ENCODE measurements around the gene AKAP6.

Gene AKAP6

DNA sequence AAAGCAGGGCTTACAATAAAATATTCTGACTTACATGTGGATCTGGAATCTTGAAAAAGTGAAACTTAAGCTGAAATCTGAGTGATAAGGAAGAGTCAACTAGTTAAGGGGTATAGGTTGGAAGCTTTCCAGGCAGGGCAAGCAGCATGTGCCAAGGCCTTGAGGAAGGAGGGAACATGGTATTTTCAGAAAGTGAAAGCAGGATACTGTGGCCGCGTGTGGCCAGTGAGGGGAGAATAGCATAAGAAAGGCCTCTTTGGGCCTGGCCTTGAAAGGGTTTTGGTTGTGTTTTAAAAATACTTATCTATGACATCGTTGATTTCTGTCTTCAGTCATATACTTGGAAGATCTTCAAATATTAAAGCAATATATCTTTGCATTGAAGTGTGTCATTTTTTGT, 213.4 kb downstream of the AKAP6 start:
- H3K4me3 ChIP-seq (ENCODE audit: low read depth, low read length): no peak overlapping the region
- TF ChIP-seq, protein P1, sequence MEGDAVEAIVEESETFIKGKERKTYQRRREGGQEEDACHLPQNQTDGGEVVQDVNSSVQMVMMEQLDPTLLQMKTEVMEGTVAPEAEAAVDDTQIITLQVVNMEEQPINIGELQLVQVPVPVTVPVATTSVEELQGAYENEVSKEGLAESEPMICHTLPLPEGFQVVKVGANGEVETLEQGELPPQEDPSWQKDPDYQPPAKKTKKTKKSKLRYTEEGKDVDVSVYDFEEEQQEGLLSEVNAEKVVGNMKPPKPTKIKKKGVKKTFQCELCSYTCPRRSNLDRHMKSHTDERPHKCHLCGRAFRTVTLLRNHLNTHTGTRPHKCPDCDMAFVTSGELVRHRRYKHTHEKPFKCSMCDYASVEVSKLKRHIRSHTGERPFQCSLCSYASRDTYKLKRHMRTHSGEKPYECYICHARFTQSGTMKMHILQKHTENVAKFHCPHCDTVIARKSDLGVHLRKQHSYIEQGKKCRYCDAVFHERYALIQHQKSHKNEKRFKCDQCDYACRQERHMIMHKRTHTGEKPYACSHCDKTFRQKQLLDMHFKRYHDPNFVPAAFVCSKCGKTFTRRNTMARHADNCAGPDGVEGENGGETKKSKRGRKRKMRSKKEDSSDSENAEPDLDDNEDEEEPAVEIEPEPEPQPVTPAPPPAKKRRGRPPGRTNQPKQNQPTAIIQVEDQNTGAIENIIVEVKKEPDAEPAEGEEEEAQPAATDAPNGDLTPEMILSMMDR (IDR thresholded peaks at IDR 0.05; ENCODE audit: borderline replicate concordance, insufficient read depth, low read depth, low read length): no peak

- TF ChIP-seq, protein P1 (IDR thresholded peaks at IDR 0.05; ENCODE audit: borderline replicate concordance, insufficient read depth, low read depth, low read length): no peak
- no peak overlapping the region for H3K4me3 ChIP-seq (ENCODE audit: low read depth, low read length)
These were observed 216.0 kb downstream of the AKAP6 start for GRCh38 chr14:32545095-32545494.

DNA sequence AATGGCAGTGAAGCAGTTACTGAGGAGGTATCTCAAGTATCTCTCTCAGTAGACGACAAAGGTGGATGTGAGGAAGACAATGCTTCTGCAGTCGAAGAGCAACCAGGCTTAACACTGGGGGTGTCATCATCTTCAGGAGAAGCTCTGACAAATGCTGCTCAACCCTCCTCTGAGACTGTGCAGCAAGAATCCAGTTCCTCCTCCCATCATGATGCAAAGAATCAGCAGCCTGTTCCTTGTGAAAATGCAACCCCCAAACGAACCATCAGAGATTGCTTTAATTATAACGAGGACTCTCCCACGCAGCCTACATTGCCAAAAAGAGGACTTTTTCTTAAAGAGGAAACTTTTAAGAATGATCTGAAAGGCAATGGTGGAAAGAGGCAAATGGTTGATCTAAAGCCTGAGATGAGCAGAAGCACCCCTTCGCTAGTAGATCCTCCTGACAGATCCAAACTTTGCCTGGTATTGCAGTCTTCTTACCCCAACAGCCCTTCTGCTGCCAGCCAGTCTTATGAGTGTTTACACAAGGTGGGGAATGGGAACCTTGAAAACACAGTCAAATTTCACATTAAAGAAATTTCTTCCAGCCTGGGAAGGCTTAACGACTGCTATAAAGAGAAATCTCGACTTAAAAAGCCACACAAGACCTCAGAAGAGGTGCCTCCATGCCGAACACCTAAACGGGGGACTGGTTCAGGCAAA, 216.6 kb downstream of the AKAP6 start:
- TF ChIP-seq, protein P1 (IDR thresholded peaks at IDR 0.05; ENCODE audit: borderline replicate concordance, insufficient read depth, low read depth, low read length): no peak
- no peak overlapping the region for H3K4me3 ChIP-seq (ENCODE audit: low read depth, low read length)

DNA sequence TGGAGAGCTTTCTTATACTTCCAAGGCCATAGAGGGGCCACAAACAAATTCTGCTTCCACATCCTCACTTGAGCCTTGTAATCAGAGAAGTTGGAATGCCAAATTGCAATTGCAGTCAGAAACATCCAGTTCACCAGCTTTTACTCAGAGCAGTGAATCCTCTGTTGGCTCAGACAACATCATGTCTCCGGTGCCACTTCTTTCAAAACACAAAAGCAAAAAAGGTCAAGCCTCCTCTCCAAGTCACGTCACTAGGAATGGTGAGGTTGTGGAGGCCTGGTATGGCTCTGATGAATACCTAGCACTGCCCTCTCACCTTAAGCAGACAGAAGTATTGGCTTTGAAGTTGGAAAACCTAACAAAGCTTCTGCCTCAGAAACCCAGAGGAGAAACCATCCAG, 217.1 kb downstream of the AKAP6 start:
- TF ChIP-seq, protein P1 (IDR thresholded peaks at IDR 0.05; ENCODE audit: borderline replicate concordance, insufficient read depth, low read depth, low read length): no peak
- H3K4me3 ChIP-seq (ENCODE audit: low read depth, low read length): no peak overlapping the region

GRCh38 chr14:32552766-32553165, 223.7 kb downstream of the AKAP6 start:
- TF ChIP-seq, protein P1 (IDR thresholded peaks at IDR 0.05; ENCODE audit: borderline replicate concordance, insufficient read depth, low read depth, low read length): no peak
- no peak overlapping the region for H3K4me3 ChIP-seq (ENCODE audit: low read depth, low read length)

- no peak overlapping the region for H3K4me3 ChIP-seq (ENCODE audit: low read depth, low read length)
- TF ChIP-seq, protein P1 (IDR thresholded peaks at IDR 0.05; ENCODE audit: borderline replicate concordance, insufficient read depth, low read depth, low read length): no peak
These were observed 229.9 kb downstream of the AKAP6 start for GRCh38 chr14:32559048-32559447.

DNA sequence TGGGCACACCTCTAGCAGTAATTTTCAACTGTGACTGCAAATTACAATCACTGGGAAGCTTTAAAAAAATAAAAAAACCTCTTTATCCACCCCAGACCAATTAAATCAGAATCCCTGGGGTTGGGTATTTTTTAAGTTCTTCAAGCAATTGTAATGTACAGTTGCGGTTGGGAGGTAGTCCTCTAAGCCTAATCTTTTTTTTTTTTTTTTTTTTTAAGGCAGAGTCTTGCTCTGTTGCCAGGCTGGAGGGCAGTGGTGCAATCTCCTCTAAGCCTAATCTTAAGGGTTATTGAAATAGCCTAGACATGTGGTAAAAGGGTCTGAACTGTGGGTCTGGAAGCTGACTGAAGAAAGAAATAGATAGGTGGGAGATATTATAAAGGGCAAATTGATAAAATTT, 230.5 kb downstream of the AKAP6 start:
- H3K4me3 ChIP-seq (ENCODE audit: low read depth, low read length): no peak overlapping the region
- TF ChIP-seq, protein P1 (IDR thresholded peaks at IDR 0.05; ENCODE audit: borderline replicate concordance, insufficient read depth, low read depth, low read length): no peak

Measured in GM12875 (cell line).